Endothelial cell of umbilical vein (primary cell): ENCODE data around the gene INO80C. TPM values are rescaled to one million over a fixed set of nuclear protein-coding genes. Genes with fewer than 3 reads are reported as not detected.

Experiments
- BruUV-seq: library from RNA; stranded (reverse); fragments of 400-500 nt; replicated peaks from 2 replicates; lab custom pipeline; 2021; lab: Mats Ljungman, UMichigan
- CTCF ChIA-PET: fragments of 300-600, 350-600 bp; sonication (Branson Sonifier 250); formaldehyde crosslinking; loops from one replicate; lab custom pipeline; 2021; ENCODE audit warnings: antibody characterized with exemption, inconsistent platforms; lab: Charles Lee
- POLR2A ChIA-PET: fragments of 300-600, 350-600 bp; sonication (Branson Sonifier 250); formaldehyde crosslinking; loops from one replicate; lab custom pipeline; 2021; ENCODE audit warnings: antibody characterized with exemption, inconsistent platforms; lab: Charles Lee
- DNase-seq: peaks from one replicate; pipeline ENCODE4 v3.0.0-alpha.2; 2011; ENCODE audit warnings: low read depth, low spot score
- FAIRE-seq: peaks from 2 replicates; lab custom pipeline; 2011; peaks lifted over from hg19 to GRCh38; lab: Jason Lieb, UNC
- H2AFZ ChIP-seq: 2 replicates; pipeline ENCODE4 v1.6.0; 2012; ENCODE audit warnings: low read depth, low read length, control low read depth, inconsistent platforms
- H3K27ac ChIP-seq: 2 replicates; pipeline ENCODE4 v1.5.1; 2011; ENCODE audit warnings: low read depth, mild to moderate bottlenecking, control low read depth, low read length, moderate library complexity; ENCODE audit not compliant: insufficient read depth
- H3K27me3 ChIP-seq, 2 experiments: 2 replicates each; pipeline versions ENCODE4 v1.6.0 to v1.6.1; 2011; ENCODE audit warnings: low read length in 2 of 2, mixed read lengths in 1 of 2; ENCODE audit not compliant: control insufficient read depth in 2 of 2, insufficient read depth in 2 of 2
- H3K36me3 ChIP-seq, 2 experiments: 2 replicates in 1 of 2; 3 replicates in 1 of 2; pipeline ENCODE4 v1.5.1; 2011; ENCODE audit warnings: low read length in 2 of 2, mild to moderate bottlenecking in 1 of 2, moderate library complexity in 1 of 2; ENCODE audit not compliant: control insufficient read depth in 2 of 2, insufficient read depth in 2 of 2; ENCODE audit errors: extremely low read depth in 1 of 2
- H3K4me1 ChIP-seq: 3 replicates; pipeline ENCODE4 v1.5.1; 2011; ENCODE audit warnings: mild to moderate bottlenecking, low read length; ENCODE audit not compliant: control insufficient read depth, insufficient read depth; ENCODE audit errors: extremely low read depth
- H3K4me2 ChIP-seq: 2 replicates; pipeline ENCODE4 v1.6.1; 2011; ENCODE audit warnings: low read length, control low read depth, mixed read lengths; ENCODE audit not compliant: insufficient read depth
- H3K4me3 ChIP-seq, 3 experiments: fragments of 200-600 bp in 1 of 3; sonication (generic), shearing (Covaris generic) in 1 of 3; replicated peaks in 1 of 3; 2 replicates each; pipeline ENCODE4 v1.5.1; 2011 to 2016; ENCODE audit warnings: control low read depth in 3 of 3, low read length in 3 of 3, mild to moderate bottlenecking in 2 of 3, inconsistent platforms in 1 of 3, low read depth in 1 of 3, moderate library complexity in 1 of 3; ENCODE audit not compliant: insufficient read depth in 1 of 3
- H3K79me2 ChIP-seq: 2 replicates; pipeline ENCODE4 v1.6.0; 2012; ENCODE audit warnings: low read length, inconsistent platforms; ENCODE audit not compliant: control insufficient read depth, insufficient read depth
- H3K9ac ChIP-seq: replicated peaks from 2 replicates; pipeline ENCODE3; 2011; ENCODE audit warnings: low read length, control low read depth; ENCODE audit not compliant: insufficient read depth; ENCODE audit errors: extremely low read depth
- H3K9me1 ChIP-seq: replicated peaks from 3 replicates; pipeline ENCODE4 v1.6.0; 2011; ENCODE audit warnings: mild to moderate bottlenecking, low read length; ENCODE audit not compliant: control insufficient read depth, insufficient read depth; ENCODE audit errors: extremely low read depth
- H3K9me3 ChIP-seq: replicated peaks from 2 replicates; pipeline ENCODE4 v1.5.1; 2012; ENCODE audit warnings: low read length, inconsistent platforms; ENCODE audit not compliant: control insufficient read depth, insufficient read depth
- H4K20me1 ChIP-seq: replicated peaks from 2 replicates; pipeline ENCODE3; 2011; ENCODE audit warnings: mild to moderate bottlenecking, low read length; ENCODE audit not compliant: control insufficient read depth, insufficient read depth; ENCODE audit errors: extremely low read depth
- CTCF ChIP-seq, 2 donors: IDR thresholded peaks; 1 replicate in 1 of 2; 2 replicates in 1 of 2; pipeline ENCODE4 v1.5.1; 2011; ENCODE audit warnings: low read length in 2 of 2, mild to moderate bottlenecking in 2 of 2, moderate library complexity in 2 of 2, control low read depth in 1 of 2, inconsistent platforms in 1 of 2, low read depth in 1 of 2; ENCODE audit not compliant: insufficient read depth in 1 of 2; ENCODE audit errors: extremely low read depth in 1 of 2
- EZH2 ChIP-seq: IDR thresholded peaks from 2 replicates; pipeline ENCODE4 v1.6.1; 2012; ENCODE audit warnings: borderline replicate concordance, low read depth, mild to moderate bottlenecking, moderate library complexity, low read length, inconsistent platforms; ENCODE audit not compliant: severe bottlenecking
- FOS ChIP-seq: IDR thresholded peaks from 2 replicates; pipeline ENCODE4 v1.6.1; 2011; ENCODE audit warnings: mild to moderate bottlenecking, low read length, moderate library complexity, borderline replicate concordance; ENCODE audit not compliant: insufficient read depth
- GATA2 ChIP-seq: IDR thresholded peaks from 2 replicates; pipeline ENCODE4 v1.7.0; 2011; ENCODE audit warnings: low read depth, mild to moderate bottlenecking, moderate library complexity, mixed read lengths, low read length; ENCODE audit not compliant: insufficient read length, insufficient read depth
- JUN ChIP-seq: IDR thresholded peaks from 2 replicates; pipeline ENCODE4 v1.6.1; 2011; ENCODE audit warnings: borderline replicate concordance, low read depth; ENCODE audit not compliant: insufficient read length, insufficient read depth
- MAX ChIP-seq: IDR thresholded peaks from 2 replicates; pipeline ENCODE4 v1.6.1; 2011; ENCODE audit not compliant: insufficient read depth, insufficient read length
- MYC ChIP-seq: IDR thresholded peaks from one replicate; pipeline ENCODE4 v1.6.1; 2011; ENCODE audit warnings: mild to moderate bottlenecking, low read depth, low read length
- POLR2A ChIP-seq: IDR thresholded peaks from 2 replicates; pipeline ENCODE4 v1.6.1; 2012; ENCODE audit warnings: low read depth, mild to moderate bottlenecking, control low read depth, low read length
- POLR2AphosphoS5 ChIP-seq: IDR thresholded peaks from 2 replicates; pipeline ENCODE4 v1.6.1; 2012; ENCODE audit warnings: low read depth, mild to moderate bottlenecking, control low read depth, low read length, moderate library complexity; ENCODE audit not compliant: insufficient read depth
- dilution Hi-C: fragments of 300-500 bp; cut with MboI; formaldehyde crosslinking; loops from one replicate; pipeline ENCODE4 v1.15.0; 2019; ENCODE audit warnings: low sequenced_read_pairs; ENCODE audit not compliant: extremely low pct_ligation_motif_present
- intact Hi-C: fragments of 100-400 bp; cut with micrococcal nuclease; formaldehyde crosslinking; loops from one replicate; pipeline ENCODE4 v1.10.0; 2022
- polyA plus RNA-seq, 4 experiments: library from polyadenylated mRNA; depleted of rRNA in 3 of 4; stranded (reverse) in 3 of 4; unstranded in 1 of 4; fragments of >200 nt; gene quantifications; 2 replicates each; pipeline versions ENCODE4 v1.2.1 to v1.2.3, GENCODE V29; 2011 to 2012; ENCODE audit warnings: missing spikeins in 1 of 4
- total RNA-seq: library from RNA; stranded (reverse); gene quantifications from 2 replicates; pipeline ENCODE4 v1.2.3, GENCODE V29; 2021

Gene INO80C
- total and polyA plus RNA-seq, 2 donors (not counting 3 experiments of a cell fraction or from before 2014, with no cell fraction given) = 43.4 to 56.0 TPM

- Histone ChIP-seq H3K4me3 (no peak overlapping the region), H3K4me1 (no peaks in the 10 kb centered on the region), H3K79me2 (no peaks in the 10 kb centered on the region), H3K9me3 (no peaks in the 10 kb centered on the region), H3K4me2 (no peak overlapping the region), H3K36me3 (no peaks in the 10 kb centered on the region), H3K9me1 (no peaks in the 10 kb centered on the region), H4K20me1 (no peaks in the 10 kb centered on the region), H3K27me3 (no peaks in the 10 kb centered on the region), H3K9ac (no peak overlapping the region), H3K27ac (no peak overlapping the region), H2AFZ (no peak overlapping the region)
- ChIA-PET POLR2A (no interaction called here), CTCF (no interaction called here)
- no peak for FAIRE-seq
- no peak for DNase-seq
- intact Hi-C loops (no loop called here), dilution Hi-C loops (no loop called here)
- no TSS peak for BruUV-seq
- TF ChIP-seq EZH2 = no peak
- TF ChIP-seq POLR2A = no peak
- no peak for TF ChIP-seq MYC
- no peak for TF ChIP-seq FOS
- TF ChIP-seq GATA2 = no peak
- no peak for TF ChIP-seq CTCF (IDR thresholded peaks at IDR 0.05; ENCODE audit: extremely low read depth in 1 of 2, insufficient read depth in 1 of 2, low read depth in 1 of 2, low read length in 2 of 2)
- TF ChIP-seq POLR2AphosphoS5 = no peak
- no peak for TF ChIP-seq JUN
- TF ChIP-seq MAX = no peak
Observed at GRCh38 chr18:35507623-35508022, 9.9 kb upstream of the INO80C start.
